ENCODE results near the gene TMEM150B.

- TF ChIP-seq CTCF (conservative IDR thresholded peaks at IDR 0.05; ENCODE audit: low read depth, low read length) (no peak), RAD21 (IDR thresholded peaks at IDR 0.05; ENCODE audit: low read length) (no peak), RCOR1 (IDR thresholded peaks at IDR 0.05; ENCODE audit: insufficient replicate concordance, low read length) (no peak), CEBPB (IDR thresholded peaks at IDR 0.05; ENCODE audit: low read depth, low read length) (no peak)
Observed at GRCh38 chr19:55266840-55267239, 58.3 kb downstream of the TMEM150B start.

Measured in IMR-90 (cell line).